Fibroblast of the aortic adventitia (primary cell): ENCODE data around the gene HBEGF. TPM values are rescaled to one million over a fixed set of nuclear protein-coding genes. Genes with fewer than 3 reads are reported as not detected.

Experiments
- DNase-seq: peaks from one replicate; pipeline ENCODE4 v3.0.0-alpha.2; 2010; ENCODE audit warnings: low read depth
- H3K4me3 ChIP-seq: 2 replicates; pipeline ENCODE4 v1.5.1; 2011; ENCODE audit warnings: low read depth, mild to moderate bottlenecking, control low read depth, low read length, moderate library complexity
- total RNA-seq: library from RNA; depleted of rRNA; stranded (reverse); fragments of >200 nt; gene quantifications from 2 replicates; pipeline ENCODE4 v1.2.3, GENCODE V29; 2012; ENCODE audit warnings: low replicate concordance
- TF ChIP-seq, protein P1 (sequence below): IDR thresholded peaks from 2 replicates; pipeline ENCODE4 v1.5.1; 2011; ENCODE audit warnings: mild to moderate bottlenecking, low read length, control low read depth, inconsistent platforms; ENCODE audit not compliant: insufficient read depth

HBEGF gene
- total RNA-seq, 1 donor: 0.90 TPM

DNA sequence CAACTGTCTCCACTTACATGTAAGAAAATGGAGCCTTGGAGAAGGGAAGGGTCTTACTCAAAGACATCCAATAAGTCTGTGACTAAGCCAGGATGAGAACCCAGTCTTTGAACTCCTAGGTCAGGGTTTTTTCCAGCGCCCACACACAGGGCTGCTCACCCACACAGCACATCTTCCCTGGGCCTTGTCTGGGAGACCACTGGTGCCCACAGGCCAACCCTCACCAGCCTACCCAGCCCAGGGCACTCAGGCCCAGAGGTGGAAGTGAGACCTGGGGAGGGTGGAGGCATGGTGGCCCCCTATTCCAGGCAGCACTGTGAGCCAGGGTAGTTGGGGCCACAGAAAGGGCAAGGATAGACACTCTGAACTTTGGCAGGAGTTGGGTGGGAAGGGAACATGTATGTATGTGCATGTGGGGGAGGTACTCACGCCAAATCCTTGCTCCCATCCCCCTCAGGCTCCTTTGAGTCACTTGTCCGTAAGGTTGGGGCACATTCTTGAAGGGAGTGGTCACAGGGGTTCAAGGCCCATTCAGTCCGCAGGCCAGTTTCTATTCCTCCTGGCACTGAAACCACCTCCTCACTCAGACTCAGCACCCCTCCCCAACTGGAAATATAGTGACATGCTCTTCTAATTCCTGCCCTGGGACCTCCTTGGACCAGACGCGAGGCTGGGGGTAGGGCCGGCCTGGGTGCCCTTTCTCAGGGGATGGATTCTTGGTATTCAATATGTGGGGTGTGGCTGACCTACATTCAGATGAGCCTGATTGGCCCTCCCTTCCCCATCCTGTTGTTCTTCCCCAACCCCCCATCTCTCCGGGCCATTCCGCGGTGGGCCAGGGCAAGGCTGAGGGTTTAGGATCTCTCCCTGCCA lies 10.7 kb upstream of the HBEGF start:
- TF ChIP-seq, protein P1, sequence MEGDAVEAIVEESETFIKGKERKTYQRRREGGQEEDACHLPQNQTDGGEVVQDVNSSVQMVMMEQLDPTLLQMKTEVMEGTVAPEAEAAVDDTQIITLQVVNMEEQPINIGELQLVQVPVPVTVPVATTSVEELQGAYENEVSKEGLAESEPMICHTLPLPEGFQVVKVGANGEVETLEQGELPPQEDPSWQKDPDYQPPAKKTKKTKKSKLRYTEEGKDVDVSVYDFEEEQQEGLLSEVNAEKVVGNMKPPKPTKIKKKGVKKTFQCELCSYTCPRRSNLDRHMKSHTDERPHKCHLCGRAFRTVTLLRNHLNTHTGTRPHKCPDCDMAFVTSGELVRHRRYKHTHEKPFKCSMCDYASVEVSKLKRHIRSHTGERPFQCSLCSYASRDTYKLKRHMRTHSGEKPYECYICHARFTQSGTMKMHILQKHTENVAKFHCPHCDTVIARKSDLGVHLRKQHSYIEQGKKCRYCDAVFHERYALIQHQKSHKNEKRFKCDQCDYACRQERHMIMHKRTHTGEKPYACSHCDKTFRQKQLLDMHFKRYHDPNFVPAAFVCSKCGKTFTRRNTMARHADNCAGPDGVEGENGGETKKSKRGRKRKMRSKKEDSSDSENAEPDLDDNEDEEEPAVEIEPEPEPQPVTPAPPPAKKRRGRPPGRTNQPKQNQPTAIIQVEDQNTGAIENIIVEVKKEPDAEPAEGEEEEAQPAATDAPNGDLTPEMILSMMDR: no peak
- H3K4me3 ChIP-seq: no peak overlapping the region
- no peak for DNase-seq

- no peak for DNase-seq
- H3K4me3 ChIP-seq: no peak overlapping the region
- TF ChIP-seq, protein P1: no peak
Observed at GRCh38 chr5:140355546-140355945, 9.1 kb upstream of the HBEGF start.

- H3K4me3 ChIP-seq: no peak overlapping the region
- peak; percentile 84 for DNase-seq
- TF ChIP-seq, protein P1: peak; percentile 89
Observed at GRCh38 chr5:140351609-140352334, 5.4 kb upstream of the HBEGF start.

DNA sequence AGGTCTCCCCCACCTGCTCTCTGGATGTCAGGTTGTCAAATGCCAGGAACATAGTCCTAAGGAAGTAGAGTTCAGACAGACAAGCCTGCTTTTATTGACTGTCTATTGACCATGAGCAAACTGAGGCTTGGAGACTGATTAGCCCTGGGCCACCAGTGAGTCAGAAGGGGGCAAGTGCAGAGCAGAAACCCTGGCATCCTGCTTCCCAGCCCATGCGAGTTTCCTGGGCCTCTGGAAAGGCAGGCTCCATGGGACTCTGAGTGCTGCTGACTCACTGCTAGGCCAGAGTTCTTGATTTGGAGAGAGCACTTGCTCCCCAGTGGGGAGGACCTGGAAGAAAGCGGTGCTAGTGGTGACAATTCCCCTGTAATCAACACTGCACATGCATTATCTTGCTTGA lies 2.8 kb upstream of the HBEGF start:
- TF ChIP-seq, protein P1: no peak
- DNase-seq: peak; percentile 28
- H3K4me3 ChIP-seq: no peak overlapping the region

DNA sequence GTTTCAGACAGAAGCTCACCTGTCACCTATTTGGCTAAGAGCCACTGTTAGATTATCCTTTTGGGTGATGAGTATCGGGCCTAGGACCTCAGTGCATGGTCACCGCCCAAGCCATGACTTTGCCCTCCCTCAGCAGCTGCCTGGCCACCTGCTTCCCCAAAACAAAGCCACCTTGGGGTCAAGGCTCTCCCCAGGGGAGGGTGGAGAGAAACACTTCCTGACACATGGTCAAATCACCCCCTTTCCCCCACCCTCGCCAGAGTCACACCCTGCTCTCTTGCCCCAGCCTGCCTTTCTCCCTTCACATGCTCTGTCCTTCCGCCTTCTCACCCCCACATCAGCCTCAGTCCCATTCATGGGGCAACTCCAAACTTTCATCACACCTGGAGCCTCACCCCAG lies 1.7 kb upstream of the HBEGF start:
- TF ChIP-seq, protein P1: no peak
- H3K4me3 ChIP-seq: no peak overlapping the region
- no peak for DNase-seq

GRCh38 chr5:140347360-140347759 lies 957 bp upstream of the HBEGF start:
- H3K4me3 ChIP-seq: no peak overlapping the region
- TF ChIP-seq, protein P1: no peak
- no peak for DNase-seq
